GM04503 (cell line): ENCODE results near the gene HS6ST3.

ENCODE experiments used
- DNase-seq: peaks from one replicate; pipeline ENCODE4 v3.0.0-alpha.2; 2012; ENCODE audit warnings: low read depth

HS6ST3 gene

GRCh38 chr13:96199315-96199714 is 109.4 kb downstream of the HS6ST3 start:
- no peak for DNase-seq

GRCh38 chr13:96200810-96201209 is 110.9 kb downstream of the HS6ST3 start:
- DNase-seq: no peak

GRCh38 chr13:96202315-96202714 is 112.4 kb downstream of the HS6ST3 start:
- DNase-seq: no peak

- no peak for DNase-seq
Measured at GRCh38 chr13:96203471-96203870, 113.6 kb downstream of the HS6ST3 start.

GRCh38 chr13:96214824-96215445 is 125.0 kb downstream of the HS6ST3 start:
- DNase-seq: no peak

- no peak for DNase-seq
Measured at GRCh38 chr13:96216543-96216942, 126.6 kb downstream of the HS6ST3 start.

GRCh38 chr13:96218475-96218874 is 128.6 kb downstream of the HS6ST3 start:
- no peak for DNase-seq

GRCh38 chr13:96221471-96221870 is 131.6 kb downstream of the HS6ST3 start:
- DNase-seq: no peak

GRCh38 chr13:96223231-96223630 is 133.3 kb downstream of the HS6ST3 start:
- DNase-seq: no peak

- no peak for DNase-seq
Measured at GRCh38 chr13:96229356-96229755, 139.4 kb downstream of the HS6ST3 start.

- no peak for DNase-seq
Measured at GRCh38 chr13:96238241-96238640, 148.3 kb downstream of the HS6ST3 start.

- DNase-seq: no peak
Measured at GRCh38 chr13:96238861-96239260, 149.0 kb downstream of the HS6ST3 start.

GRCh38 chr13:96243376-96243775 is 153.5 kb downstream of the HS6ST3 start:
- no peak for DNase-seq

- DNase-seq: no peak
Measured at GRCh38 chr13:96248103-96248502, 158.2 kb downstream of the HS6ST3 start.

GRCh38 chr13:96248996-96249395 is 159.1 kb downstream of the HS6ST3 start:
- DNase-seq: no peak

GRCh38 chr13:96252903-96253302 is 163.0 kb downstream of the HS6ST3 start:
- no peak for DNase-seq

- DNase-seq: no peak
Measured at GRCh38 chr13:96273196-96273595, 183.3 kb downstream of the HS6ST3 start.

- DNase-seq: no peak
Measured at GRCh38 chr13:96274046-96274445, 184.1 kb downstream of the HS6ST3 start.

GRCh38 chr13:96279904-96280303 is 190.0 kb downstream of the HS6ST3 start:
- DNase-seq: no peak

- DNase-seq: no peak
Measured at GRCh38 chr13:96284971-96285370, 195.1 kb downstream of the HS6ST3 start.

- DNase-seq: no peak
Measured at GRCh38 chr13:96285729-96286128, 195.8 kb downstream of the HS6ST3 start.

GRCh38 chr13:96294930-96295881 is 205.3 kb downstream of the HS6ST3 start:
- no peak for DNase-seq

GRCh38 chr13:96297360-96297759 is 207.5 kb downstream of the HS6ST3 start:
- no peak for DNase-seq
